ENCODE measurements around the gene DAAM2.

Gene DAAM2

GRCh38 chr6:39850736-39851297, 58.6 kb downstream of the DAAM2 start:
- no peak for DNase-seq

GRCh38 chr6:39851331-39851730, 59.2 kb downstream of the DAAM2 start:
- DNase-seq = no peak

- DNase-seq = no peak
Observed at GRCh38 chr6:39852324-39852723, 60.1 kb downstream of the DAAM2 start.

- no peak for DNase-seq
Observed at GRCh38 chr6:39853604-39854003, 61.4 kb downstream of the DAAM2 start.

GRCh38 chr6:39855356-39855995, 63.3 kb downstream of the DAAM2 start:
- DNase-seq = no peak

GRCh38 chr6:39859025-39859424, 66.8 kb downstream of the DAAM2 start:
- no peak for DNase-seq

GRCh38 chr6:39861663-39862062, 69.5 kb downstream of the DAAM2 start:
- DNase-seq = no peak

GRCh38 chr6:39865011-39865888, 73.1 kb downstream of the DAAM2 start:
- DNase-seq = peak; percentile 25

- DNase-seq = no peak
Observed at GRCh38 chr6:39867592-39867991, 75.4 kb downstream of the DAAM2 start.

- no peak for DNase-seq
Observed at GRCh38 chr6:39870950-39871349, 78.8 kb downstream of the DAAM2 start.

GRCh38 chr6:39873439-39873838, 81.3 kb downstream of the DAAM2 start:
- DNase-seq = no peak

GRCh38 chr6:39876111-39876510, 83.9 kb downstream of the DAAM2 start:
- DNase-seq = no peak

GRCh38 chr6:39876826-39877225, 84.7 kb downstream of the DAAM2 start:
- no peak for DNase-seq

- DNase-seq = no peak
Observed at GRCh38 chr6:39879535-39879934, 87.4 kb downstream of the DAAM2 start.

GRCh38 chr6:39880594-39880993, 88.4 kb downstream of the DAAM2 start:
- no peak for DNase-seq

GRCh38 chr6:39881851-39882530, 89.8 kb downstream of the DAAM2 start:
- no peak for DNase-seq

GRCh38 chr6:39882531-39882899, 90.3 kb downstream of the DAAM2 start:
- DNase-seq = no peak

GRCh38 chr6:39884696-39885095, 92.5 kb downstream of the DAAM2 start:
- no peak for DNase-seq

- no peak for DNase-seq
Observed at GRCh38 chr6:39885691-39886090, 93.5 kb downstream of the DAAM2 start.

- no peak for DNase-seq
Observed at GRCh38 chr6:39886871-39887270, 94.7 kb downstream of the DAAM2 start.

GRCh38 chr6:39887692-39888450, 95.7 kb downstream of the DAAM2 start:
- DNase-seq = no peak

- no peak for DNase-seq
Observed at GRCh38 chr6:39889229-39889628, 97.1 kb downstream of the DAAM2 start.

- no peak for DNase-seq
Observed at GRCh38 chr6:39891353-39891752, 99.2 kb downstream of the DAAM2 start.
